GM12801 (cell line): Measurements from ENCODE around the gene BIRC5.

Experiments used
- TF ChIP-seq, protein P1 (sequence below): IDR thresholded peaks from one replicate; pipeline ENCODE4 v1.5.1; 2011; ENCODE audit warnings: control low read depth; ENCODE audit not compliant: insufficient read length; ENCODE audit errors: extremely low read depth

BIRC5 gene

DNA sequence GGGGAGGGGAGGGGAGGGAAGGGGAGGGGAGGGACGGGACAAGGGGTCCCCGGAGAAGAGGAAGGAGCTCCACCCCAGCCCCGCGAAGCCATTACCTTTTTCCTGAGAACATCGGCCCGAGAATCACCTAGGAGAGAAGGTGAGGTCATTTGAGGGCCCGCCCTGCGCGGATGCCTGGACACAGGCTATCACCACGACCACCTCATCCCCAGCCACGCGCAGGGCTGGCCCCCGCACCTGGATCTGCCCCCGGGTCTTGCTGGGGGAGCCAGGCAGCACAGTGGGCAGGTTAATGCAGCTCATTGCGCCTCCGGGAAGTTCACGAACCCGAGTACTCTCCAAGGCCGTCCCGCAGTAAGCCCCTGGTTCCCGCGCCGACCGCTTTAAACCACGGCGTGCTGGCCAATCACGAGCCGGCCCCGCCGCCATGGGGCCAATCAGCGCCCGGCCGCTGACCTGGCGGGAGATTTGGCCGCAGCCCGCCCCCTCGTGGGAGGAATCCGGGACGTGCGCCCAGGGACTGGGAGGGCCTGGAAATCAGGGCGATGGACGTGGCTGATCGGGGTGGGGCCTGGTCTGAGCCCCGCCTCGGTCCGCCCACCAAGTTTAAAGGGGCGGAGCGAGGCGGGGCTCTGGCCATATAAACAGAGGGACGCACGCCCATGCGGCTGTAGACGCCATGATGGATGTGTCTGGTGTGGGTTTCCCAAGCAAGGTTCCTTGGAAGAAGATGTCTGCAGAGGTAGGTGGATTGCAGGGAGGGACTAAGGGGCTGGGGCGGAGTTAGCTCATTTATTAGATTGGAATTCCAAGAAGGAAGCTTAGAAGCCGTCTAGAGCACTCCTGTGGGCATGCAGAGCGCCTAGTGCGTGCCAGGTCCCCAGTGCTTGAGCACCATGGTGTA, 27.1 kb upstream of the BIRC5 start, which contains the start of the genes AFMID and TK1:
Gene AFMID, plus strand, starts transcription at position 671 of the 904 bp plus-strand sequence. Its CDS starts 9 bp downstream, at position 680.
Gene TK1, minus strand, starts transcription at position 361 of the 904 bp plus-strand sequence. Its CDS starts 58 bp downstream, at position 303.
- TF ChIP-seq, protein P1, sequence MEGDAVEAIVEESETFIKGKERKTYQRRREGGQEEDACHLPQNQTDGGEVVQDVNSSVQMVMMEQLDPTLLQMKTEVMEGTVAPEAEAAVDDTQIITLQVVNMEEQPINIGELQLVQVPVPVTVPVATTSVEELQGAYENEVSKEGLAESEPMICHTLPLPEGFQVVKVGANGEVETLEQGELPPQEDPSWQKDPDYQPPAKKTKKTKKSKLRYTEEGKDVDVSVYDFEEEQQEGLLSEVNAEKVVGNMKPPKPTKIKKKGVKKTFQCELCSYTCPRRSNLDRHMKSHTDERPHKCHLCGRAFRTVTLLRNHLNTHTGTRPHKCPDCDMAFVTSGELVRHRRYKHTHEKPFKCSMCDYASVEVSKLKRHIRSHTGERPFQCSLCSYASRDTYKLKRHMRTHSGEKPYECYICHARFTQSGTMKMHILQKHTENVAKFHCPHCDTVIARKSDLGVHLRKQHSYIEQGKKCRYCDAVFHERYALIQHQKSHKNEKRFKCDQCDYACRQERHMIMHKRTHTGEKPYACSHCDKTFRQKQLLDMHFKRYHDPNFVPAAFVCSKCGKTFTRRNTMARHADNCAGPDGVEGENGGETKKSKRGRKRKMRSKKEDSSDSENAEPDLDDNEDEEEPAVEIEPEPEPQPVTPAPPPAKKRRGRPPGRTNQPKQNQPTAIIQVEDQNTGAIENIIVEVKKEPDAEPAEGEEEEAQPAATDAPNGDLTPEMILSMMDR = no peak

DNA sequence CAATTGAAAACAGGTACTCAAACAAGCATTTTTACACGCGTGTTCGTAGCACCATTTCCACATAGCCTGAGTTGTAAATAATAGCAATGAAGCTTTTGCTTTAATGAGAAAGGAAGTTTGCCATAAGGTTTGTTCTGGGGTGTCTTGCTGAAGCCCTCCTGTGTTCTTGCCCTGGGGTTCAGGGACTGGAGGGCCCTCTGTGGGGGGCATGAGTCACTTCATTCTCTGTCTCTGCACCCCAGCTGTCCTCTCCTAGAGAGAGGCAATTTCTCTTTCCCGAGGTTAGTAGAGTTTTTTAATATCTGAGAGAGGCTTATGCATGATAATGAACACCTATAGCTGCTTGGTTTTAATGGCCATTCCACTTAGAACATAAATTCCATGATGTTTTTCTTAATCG, 17.3 kb upstream of the BIRC5 start:
- TF ChIP-seq, protein P1 = no peak

DNA sequence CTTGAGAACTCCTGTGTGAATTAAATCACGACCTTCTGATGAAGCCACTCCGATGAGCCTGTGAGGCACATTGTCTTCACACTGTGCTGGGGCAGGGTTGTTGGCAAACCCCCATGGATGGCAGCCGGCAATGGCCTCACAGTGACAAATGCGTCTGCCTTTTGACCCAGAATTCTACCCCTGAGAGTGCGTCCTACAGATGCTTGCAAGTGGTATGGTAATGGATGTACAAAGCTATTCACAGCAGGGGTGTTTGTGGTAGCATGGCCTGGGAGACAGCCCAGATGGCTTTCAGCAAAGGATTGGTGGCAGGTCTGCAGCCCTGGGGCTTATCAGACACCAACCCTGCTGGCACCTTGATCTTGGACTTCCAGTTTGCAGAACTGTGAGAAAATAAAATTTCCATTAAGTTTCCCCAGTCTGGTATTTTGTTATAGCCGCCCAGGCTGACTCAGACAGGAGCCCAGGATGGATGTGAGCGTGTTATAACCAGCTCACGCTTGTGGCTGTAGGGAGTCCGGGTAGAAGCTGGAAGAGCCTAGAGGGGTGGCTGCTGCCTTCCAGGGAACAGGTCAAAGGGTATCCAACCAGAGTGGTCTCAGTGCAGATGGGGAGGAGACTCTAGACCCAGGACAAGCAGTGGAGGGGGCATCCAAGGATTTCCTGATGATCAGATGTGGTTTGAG, 16.8 kb upstream of the BIRC5 start:
- TF ChIP-seq, protein P1 = no peak

DNA sequence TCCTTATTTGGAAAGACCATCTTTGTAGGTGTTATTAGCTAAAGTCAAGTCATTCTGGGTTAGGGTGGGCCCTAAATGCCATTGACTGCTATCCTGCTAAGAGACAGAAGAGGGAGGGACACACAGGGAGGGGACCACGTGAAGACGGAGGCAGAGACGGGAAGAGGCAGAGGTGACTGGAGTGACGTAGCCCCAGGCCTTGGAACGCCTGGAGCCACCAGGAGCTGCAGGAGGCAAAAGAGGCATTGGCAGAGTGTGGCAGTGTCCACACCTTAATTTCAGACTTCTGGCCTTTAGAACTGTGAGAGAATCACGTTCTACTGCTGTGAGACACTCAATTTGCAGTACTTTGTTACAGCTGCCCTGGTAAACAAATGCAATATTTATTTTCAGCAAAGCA, 13.6 kb upstream of the BIRC5 start:
- TF ChIP-seq, protein P1 = no peak

DNA sequence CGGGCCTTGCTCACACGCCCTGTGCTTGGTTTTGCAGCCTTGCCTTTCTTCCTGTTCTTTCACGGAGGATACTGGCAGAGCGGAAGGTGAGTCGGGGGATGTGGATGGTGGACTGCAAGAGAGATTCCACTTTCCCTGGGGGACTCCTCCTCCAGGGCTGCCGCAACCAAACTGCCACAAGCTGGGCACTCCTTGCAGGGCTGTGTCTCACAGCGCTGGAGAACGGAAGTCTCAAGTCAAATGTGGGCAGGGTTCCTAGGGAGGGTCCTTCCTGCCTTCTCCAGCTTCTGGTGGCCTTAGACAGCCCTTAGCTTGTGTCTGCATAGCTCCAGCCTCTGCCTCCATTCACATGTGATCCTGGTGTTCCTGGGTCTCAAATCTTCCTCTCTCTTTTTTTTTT, 11.4 kb upstream of the BIRC5 start:
- TF ChIP-seq, protein P1 = no peak

DNA sequence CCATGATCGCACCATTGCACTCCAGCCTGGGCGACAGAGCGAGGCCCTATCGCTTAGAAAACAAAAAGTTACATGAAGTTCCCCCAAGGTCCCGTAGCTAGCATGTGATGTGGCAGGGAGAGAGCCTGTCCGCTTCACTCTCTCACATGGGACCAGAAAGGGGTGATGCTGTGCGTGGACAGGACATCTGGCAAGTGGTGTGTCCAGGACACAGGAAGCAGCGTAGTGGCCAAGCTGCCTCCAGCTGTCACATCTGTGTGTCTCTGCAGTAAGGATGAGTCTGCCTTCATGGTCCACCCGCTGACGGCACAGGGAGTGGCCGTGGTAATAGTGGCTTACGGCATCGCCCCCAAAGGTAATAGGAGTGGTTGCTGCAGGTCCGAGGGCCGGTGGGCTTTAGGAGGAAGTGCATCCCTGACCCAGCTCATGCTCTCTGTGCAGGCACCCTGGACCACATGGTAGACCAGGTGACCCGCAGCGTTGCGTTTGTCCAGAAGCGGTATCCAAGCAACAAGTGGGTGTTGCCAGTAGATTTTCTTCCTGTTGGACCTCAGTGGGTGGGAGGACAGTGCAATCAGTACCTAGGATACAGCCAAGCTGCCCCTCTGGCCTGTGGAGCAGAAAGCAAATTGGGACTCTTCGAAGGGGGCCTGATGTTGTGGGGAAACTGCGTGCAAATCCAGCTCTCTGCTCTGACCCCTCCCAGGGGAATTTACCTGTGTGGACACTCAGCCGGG, 9.5 kb upstream of the BIRC5 start:
- TF ChIP-seq, protein P1 = no peak

DNA sequence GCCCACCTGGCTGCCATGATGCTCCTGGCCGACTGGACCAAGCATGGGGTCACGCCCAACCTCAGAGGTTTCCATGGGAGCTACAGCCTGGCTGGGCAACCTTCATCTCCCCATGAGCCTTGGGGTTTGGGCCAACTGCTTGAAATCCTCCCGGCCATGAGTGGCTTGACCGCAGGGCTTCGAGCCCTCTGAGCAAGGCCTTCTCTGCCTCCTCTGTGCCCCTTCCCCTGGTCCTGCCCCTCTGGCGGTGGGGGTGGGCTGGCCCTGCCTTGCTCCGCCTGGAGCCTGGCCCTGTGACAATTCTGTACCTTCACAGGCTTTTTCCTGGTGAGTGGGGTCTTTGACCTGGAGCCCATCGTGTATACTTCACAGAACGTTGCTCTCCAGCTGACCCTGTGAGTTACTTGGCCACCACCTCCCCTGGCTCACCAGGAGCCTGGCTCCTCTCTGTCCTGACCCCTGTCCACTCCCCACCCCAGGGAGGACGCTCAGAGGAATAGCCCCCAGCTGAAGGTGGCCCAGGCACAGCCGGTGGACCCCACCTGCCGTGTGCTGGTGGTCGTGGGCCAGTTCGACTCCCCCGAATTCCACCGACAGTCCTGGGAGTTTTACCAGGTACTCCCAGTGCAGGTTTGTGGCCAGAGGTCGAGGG, 8.8 kb upstream of the BIRC5 start:
- TF ChIP-seq, protein P1 = no peak
